Measurements from ENCODE around the gene DICER1. TPM values are rescaled to one million over a fixed set of nuclear protein-coding genes. Genes with fewer than 3 reads are reported as not detected.

The DICER1 gene
- polyA plus RNA-seq, 1 donor from 2014 or later = 93.8 TPM

GRCh38 chr14:95132760-95133159 is 24.6 kb downstream of the DICER1 start:
- Histone ChIP-seq H3K27me3 (ENCODE audit: insufficient read depth, low read depth, low read length) (no peaks in the 10 kb centered on the region), H3K79me2 (replicated peaks; ENCODE audit: insufficient read depth, low read length) (peaks cover 22% of the 10 kb centered on the region), H3K9ac (ENCODE audit: low read length) (no peak overlapping the region), H3K9me3 (ENCODE audit: low read length) (no peaks in the 10 kb centered on the region), H3K36me3 (ENCODE audit: insufficient read depth, low read length) (peaks cover 10% of the 10 kb centered on the region), H3K4me2 (ENCODE audit: low read length) (no peak overlapping the region), H3K9me2 (ENCODE audit: insufficient read depth, low read length) (no peaks in the 10 kb centered on the region), H3F3A (ENCODE audit: insufficient read depth, low read length, poor library complexity, severe bottlenecking) (no peaks in the 10 kb centered on the region), H3K27ac (ENCODE audit: low read length) (peak overlapping the region; percentile 30), H2AFZ (ENCODE audit: low read depth, low read length) (no peak overlapping the region), H4K20me1 (ENCODE audit: insufficient read depth) (no peaks in the 10 kb centered on the region), H3K4me3 (ENCODE audit: low read length) (no peak overlapping the region)
- no peak for TF ChIP-seq SMC3 (conservative IDR thresholded peaks at IDR 0.05; ENCODE audit: poor library complexity)
- no peak for TF ChIP-seq EZH2 (IDR thresholded peaks at IDR 0.05; ENCODE audit: borderline replicate concordance, insufficient read depth, low read length, poor library complexity, severe bottlenecking)
- no peak for TF ChIP-seq TAF1 (IDR thresholded peaks at IDR 0.05; ENCODE audit: low read depth)
- TF ChIP-seq CTCF (IDR thresholded peaks at IDR 0.05; ENCODE audit: poor library complexity, severe bottlenecking) = no peak
- TF ChIP-seq RAD21 (conservative IDR thresholded peaks at IDR 0.05) = no peak
- TF ChIP-seq, protein P1, sequence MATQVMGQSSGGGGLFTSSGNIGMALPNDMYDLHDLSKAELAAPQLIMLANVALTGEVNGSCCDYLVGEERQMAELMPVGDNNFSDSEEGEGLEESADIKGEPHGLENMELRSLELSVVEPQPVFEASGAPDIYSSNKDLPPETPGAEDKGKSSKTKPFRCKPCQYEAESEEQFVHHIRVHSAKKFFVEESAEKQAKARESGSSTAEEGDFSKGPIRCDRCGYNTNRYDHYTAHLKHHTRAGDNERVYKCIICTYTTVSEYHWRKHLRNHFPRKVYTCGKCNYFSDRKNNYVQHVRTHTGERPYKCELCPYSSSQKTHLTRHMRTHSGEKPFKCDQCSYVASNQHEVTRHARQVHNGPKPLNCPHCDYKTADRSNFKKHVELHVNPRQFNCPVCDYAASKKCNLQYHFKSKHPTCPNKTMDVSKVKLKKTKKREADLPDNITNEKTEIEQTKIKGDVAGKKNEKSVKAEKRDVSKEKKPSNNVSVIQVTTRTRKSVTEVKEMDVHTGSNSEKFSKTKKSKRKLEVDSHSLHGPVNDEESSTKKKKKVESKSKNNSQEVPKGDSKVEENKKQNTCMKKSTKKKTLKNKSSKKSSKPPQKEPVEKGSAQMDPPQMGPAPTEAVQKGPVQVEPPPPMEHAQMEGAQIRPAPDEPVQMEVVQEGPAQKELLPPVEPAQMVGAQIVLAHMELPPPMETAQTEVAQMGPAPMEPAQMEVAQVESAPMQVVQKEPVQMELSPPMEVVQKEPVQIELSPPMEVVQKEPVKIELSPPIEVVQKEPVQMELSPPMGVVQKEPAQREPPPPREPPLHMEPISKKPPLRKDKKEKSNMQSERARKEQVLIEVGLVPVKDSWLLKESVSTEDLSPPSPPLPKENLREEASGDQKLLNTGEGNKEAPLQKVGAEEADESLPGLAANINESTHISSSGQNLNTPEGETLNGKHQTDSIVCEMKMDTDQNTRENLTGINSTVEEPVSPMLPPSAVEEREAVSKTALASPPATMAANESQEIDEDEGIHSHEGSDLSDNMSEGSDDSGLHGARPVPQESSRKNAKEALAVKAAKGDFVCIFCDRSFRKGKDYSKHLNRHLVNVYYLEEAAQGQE (IDR thresholded peaks at IDR 0.05; ENCODE audit: borderline replicate concordance) = no peak

- Histone ChIP-seq H3K27me3 (ENCODE audit: insufficient read depth, low read depth, low read length) (no peaks in the 10 kb centered on the region), H2AFZ (ENCODE audit: low read depth, low read length) (no peak overlapping the region), H4K20me1 (ENCODE audit: insufficient read depth) (no peaks in the 10 kb centered on the region), H3F3A (ENCODE audit: insufficient read depth, low read length, poor library complexity, severe bottlenecking) (no peaks in the 10 kb centered on the region), H3K4me2 (ENCODE audit: low read length) (no peak overlapping the region), H3K27ac (ENCODE audit: low read length) (no peak overlapping the region), H3K9ac (ENCODE audit: low read length) (no peak overlapping the region), H3K9me2 (ENCODE audit: insufficient read depth, low read length) (no peaks in the 10 kb centered on the region), H3K36me3 (ENCODE audit: insufficient read depth, low read length) (peaks cover 10% of the 10 kb centered on the region), H3K4me3 (ENCODE audit: low read length) (no peak overlapping the region), H3K9me3 (ENCODE audit: low read length) (no peaks in the 10 kb centered on the region), H3K79me2 (replicated peaks; ENCODE audit: insufficient read depth, low read length) (peaks cover 9% of the 10 kb centered on the region)
- TF ChIP-seq RAD21 (conservative IDR thresholded peaks at IDR 0.05) = no peak
Observed at GRCh38 chr14:95130549-95130948, 26.8 kb downstream of the DICER1 start.

GRCh38 chr14:95128140-95128539 is 29.2 kb downstream of the DICER1 start:
- no peaks in the 10 kb centered on the region for H3K9me2 ChIP-seq (ENCODE audit: insufficient read depth, low read length)
- no peaks in the 10 kb centered on the region for H3F3A ChIP-seq (ENCODE audit: insufficient read depth, low read length, poor library complexity, severe bottlenecking)
- H4K20me1 ChIP-seq (ENCODE audit: insufficient read depth) = no peaks in the 10 kb centered on the region
- no peaks in the 10 kb centered on the region for H3K9me3 ChIP-seq (ENCODE audit: low read length)
- no peak overlapping the region for H2AFZ ChIP-seq (ENCODE audit: low read depth, low read length)
- no peak overlapping the region for H3K27ac ChIP-seq (ENCODE audit: low read length)
- no peaks in the 10 kb centered on the region for H3K27me3 ChIP-seq (ENCODE audit: insufficient read depth, low read depth, low read length)
- no peak overlapping the region for H3K4me2 ChIP-seq (ENCODE audit: low read length)
- H3K79me2 ChIP-seq (replicated peaks; ENCODE audit: insufficient read depth, low read length) = no peaks in the 10 kb centered on the region
- no peak for TF ChIP-seq SMC3 (conservative IDR thresholded peaks at IDR 0.05; ENCODE audit: poor library complexity)
- TF ChIP-seq TAF1 (IDR thresholded peaks at IDR 0.05; ENCODE audit: low read depth) = no peak
- no peak for TF ChIP-seq EZH2 (IDR thresholded peaks at IDR 0.05; ENCODE audit: borderline replicate concordance, insufficient read depth, low read length, poor library complexity, severe bottlenecking)
- no peak for TF ChIP-seq RAD21 (conservative IDR thresholded peaks at IDR 0.05)
- no peak for TF ChIP-seq MXI1 (conservative IDR thresholded peaks at IDR 0.05; ENCODE audit: poor library complexity, severe bottlenecking)
- TF ChIP-seq POLR2AphosphoS5 (IDR thresholded peaks at IDR 0.05) = no peak
- peaks cover 14% of the 10 kb centered on the region for H3K36me3 ChIP-seq (ENCODE audit: insufficient read depth, low read length)
- no peak overlapping the region for H3K4me3 ChIP-seq (ENCODE audit: low read length)
- no peak overlapping the region for H3K9ac ChIP-seq (ENCODE audit: low read length)

Data from neural cell (in vitro differentiated cells).